NOMO-1 (cell line): ENCODE data around the gene ITGB1BP1.

Experiments
- DNase-seq, 2 experiments: peaks; one replicate each; lab custom pipeline; 2025; ENCODE audit not compliant: unreplicated experiment in 2 of 2; lab: John Stamatoyannopoulos, UW

ITGB1BP1 gene

GRCh38 chr2:9428965-9429577, 5.7 kb upstream of the ITGB1BP1 start:
- DNase-seq: no peak

GRCh38 chr2:9424447-9425164, 1.3 kb upstream of the ITGB1BP1 start:
- no peak for DNase-seq

DNA sequence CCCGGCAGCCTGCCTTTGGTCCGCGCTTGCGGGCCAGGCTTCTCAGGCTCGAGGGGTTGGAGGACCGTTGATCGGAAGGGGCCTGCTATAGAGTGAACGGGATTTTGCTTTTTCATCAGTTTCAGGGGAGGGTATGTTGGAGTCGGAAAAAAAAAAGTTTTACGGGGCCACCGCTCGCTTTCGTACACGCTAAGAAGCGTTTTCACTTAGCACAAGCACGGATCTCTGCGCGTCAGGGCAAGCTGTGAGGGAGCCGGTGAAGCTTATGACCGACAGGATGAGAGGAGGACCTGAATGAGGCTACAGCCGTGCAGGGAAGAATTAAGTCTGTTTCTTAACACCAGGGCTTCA, 569 bp upstream of the ITGB1BP1 start:
- peak; percentile 19 to 37 for DNase-seq

GRCh38 chr2:9422321-9423099, 818 bp downstream of the ITGB1BP1 start:
- no peak for DNase-seq

DNA sequence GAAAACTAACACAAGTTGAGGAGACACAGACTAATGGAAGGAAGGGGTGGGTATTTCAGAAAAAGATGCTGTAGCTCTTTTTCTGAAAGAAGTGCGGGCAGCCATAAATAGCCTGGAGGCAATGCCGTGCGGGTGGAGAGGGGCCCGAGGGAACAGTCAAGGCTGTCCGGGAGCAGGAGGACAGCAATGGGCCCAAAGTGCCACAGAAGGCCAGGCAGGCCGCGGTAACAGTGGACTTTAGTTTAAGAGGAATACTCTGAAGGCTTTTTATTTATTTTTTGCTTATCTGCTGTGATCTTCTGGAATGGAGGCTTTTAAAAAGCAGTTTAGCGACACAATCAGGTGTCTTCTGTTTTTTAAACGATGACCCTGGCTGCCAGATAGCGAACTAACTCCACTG, 2.8 kb downstream of the ITGB1BP1 start:
- DNase-seq: no peak

DNA sequence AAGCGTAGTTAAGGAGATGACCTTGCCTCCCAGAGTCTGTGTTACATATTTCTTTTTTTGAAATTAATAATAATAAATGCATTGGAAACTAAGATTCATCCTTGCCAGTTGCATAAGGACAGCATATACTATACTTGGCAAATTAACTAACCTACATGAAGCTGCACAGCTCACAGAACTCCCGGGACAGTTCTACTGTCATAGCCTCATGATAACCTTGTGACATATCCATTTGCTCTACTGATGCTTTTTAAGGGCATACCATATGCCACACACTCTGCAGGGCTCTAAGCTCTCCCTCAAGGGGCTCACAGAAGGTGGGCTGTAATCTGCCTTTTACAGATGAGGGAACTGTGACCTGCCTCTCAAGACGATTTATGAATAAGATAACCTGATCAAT, 3.8 kb downstream of the ITGB1BP1 start:
- no peak for DNase-seq

GRCh38 chr2:9418746-9419145, 4.6 kb downstream of the ITGB1BP1 start:
- no peak for DNase-seq

DNA sequence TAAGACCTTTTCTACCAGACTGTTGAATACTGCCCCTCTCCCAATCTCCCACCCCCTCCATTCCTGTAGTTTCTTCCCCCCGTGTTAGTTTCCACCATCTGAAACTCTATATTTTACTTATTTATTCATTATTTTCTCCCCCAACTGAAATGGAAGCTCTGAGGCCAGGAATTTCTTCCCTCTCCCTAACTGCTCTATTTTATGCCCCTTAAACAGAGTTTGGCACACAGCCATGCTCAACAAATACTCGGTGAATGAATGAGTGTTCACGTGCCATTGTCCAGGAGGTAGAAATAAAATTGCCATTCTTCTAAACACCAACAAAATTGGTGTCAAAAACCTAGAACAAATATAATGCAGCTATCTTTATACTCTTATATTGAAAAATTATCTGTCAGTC, 5.6 kb downstream of the ITGB1BP1 start:
- DNase-seq: no peak

DNA sequence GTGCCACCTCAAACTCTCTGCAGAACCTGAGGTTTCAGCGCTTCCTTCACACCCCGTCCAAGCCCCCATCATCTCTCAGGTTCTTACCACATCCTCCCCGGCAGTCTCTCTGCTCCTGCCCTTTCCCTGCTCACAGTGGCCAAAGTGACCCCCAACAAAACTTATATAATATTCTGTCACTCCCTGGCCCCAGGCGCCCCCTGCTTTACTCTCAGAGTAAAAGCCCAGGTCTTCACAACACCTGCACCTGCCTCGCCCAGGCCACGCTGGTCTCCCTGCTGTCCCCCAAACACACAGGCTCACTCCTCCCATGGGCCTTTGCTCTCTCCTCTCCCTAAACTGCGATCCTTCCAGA, 6.4 kb downstream of the ITGB1BP1 start:
- no peak for DNase-seq

- no peak for DNase-seq
These were observed 6.9 kb downstream of the ITGB1BP1 start for GRCh38 chr2:9416267-9416961.

DNA sequence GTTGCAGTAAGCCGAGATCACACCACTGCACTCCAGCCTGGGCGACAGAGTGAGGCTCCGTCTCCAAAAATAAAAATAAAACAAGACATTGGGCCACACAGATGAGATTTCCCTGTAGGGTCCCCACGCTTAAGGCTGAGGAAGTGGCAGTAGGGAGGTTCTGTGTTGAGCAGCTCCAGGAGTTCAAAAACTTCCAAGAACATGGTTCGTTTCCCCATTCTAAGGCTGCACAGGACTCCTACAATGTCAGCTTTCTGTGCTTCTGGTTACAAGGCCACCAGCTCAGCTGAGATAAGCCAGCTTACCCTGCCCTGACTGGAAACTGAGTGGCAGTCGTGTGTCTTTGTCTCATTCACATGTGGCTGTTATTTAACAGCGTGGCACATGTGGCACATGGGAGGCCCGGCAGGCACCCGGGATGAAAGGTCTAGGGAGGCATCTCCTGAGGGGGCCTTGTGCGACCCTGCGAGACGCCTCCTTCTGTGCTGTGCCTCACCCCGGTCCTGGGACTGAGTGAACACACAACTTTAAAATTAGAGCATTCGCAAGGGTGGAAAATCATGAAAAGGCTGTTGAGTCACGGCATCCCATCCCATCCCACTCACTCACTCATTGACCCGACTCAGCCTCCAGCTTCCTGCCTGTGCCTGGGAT, 7.7 kb downstream of the ITGB1BP1 start:
- DNase-seq: no peak

DNA sequence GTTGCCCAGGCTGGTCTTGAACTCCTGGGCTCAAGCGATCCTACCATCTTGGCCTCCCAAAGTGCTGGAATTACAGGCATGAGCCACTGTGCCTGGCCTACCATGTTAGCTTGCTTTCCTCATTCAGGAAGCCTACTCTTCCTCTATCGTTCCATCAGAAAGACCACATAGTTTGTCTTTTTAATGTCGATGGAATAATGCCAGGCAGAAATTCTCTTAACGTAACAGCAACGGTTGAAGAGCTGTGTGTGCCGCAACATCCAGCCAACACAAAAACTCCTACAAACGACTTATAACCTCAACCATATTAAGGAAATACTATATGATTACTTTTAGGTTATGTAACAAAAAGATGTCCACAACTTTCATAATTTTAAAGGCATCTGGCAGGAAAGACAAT, 10.5 kb downstream of the ITGB1BP1 start:
- DNase-seq: no peak

GRCh38 chr2:9410108-9410507, 13.2 kb downstream of the ITGB1BP1 start:
- no peak for DNase-seq

DNA sequence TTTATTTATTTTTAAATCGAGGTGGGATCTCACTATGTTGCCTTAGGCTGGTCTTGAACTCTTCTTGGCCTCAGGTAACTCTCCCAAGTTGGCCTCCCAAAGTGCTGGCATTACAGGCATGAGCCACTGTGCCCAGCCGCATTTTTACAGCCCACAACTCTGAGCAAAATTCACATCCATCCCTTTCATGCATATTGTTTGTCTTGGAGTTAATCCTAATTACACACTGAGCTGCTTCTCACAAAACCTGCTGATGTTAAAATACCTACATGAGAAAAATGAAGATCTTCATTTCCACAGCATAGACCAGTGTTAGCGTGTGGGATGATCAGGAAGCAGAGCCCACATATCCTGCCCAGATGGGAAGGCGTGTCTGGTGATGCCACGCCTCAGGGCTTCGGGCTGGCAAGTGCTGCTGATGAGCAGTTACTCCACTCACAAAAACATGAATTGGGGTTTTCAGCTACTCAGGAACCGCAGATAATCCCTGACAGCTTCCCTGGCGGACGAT, 14.6 kb downstream of the ITGB1BP1 start:
- DNase-seq: no peak

DNA sequence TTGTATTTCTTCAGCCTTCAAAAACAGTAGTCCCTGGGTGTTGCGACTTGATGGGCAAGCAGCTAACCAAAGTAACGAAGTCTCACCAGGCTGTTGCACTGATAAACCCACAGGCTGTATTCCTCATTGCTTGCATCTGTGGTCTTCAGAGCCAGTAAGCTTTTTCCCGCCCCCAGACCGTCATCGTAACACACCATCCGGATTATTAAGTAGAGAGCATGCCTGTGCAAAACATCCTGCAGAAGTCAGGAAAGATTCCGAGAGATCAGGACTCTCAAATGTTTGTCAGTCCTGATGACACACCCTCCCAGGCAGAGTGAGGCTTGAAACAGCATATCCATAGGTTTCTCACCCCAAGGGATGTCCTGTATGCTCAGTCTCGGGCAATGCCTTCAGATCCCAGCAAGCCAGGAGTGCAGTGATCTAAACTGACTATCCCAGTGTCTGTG, 15.9 kb downstream of the ITGB1BP1 start:
- DNase-seq: no peak

GRCh38 chr2:9406529-9407362, 16.6 kb downstream of the ITGB1BP1 start:
- no peak for DNase-seq

- DNase-seq: no peak
These were observed 17.7 kb downstream of the ITGB1BP1 start for GRCh38 chr2:9405636-9406035.

- no peak for DNase-seq
These were observed 18.9 kb downstream of the ITGB1BP1 start for GRCh38 chr2:9404451-9404850.

DNA sequence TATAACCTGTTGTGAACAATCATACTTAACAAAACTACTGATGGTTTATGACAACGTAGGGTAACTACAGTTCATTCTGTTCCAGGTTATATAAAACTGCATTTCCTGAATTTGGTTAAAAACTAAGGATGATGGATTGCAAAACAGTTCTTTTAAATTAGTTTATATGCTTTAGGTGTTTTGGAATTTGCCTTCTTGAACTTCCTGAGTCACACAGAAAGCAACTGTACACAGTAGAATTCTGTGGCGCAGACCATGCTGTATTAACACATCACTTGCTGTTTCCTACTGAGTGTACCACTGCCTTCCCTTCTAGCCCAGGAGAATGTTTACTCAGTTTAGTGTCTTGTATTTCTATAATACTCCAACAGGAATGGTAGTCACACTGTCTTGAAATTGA, 19.4 kb downstream of the ITGB1BP1 start:
- no peak for DNase-seq
